Lung (tissue), 12 donors: ENCODE measurements around the gene ATAT1. TPM values are rescaled to one million over a fixed set of nuclear protein-coding genes. Genes with fewer than 3 reads are reported as not detected.

Experiments
- ATAC-seq: fragments of 200-7000 bp; cut with Tn5 transposase; one replicate; pipeline ENCODE4 v1.9.1; 2020; ENCODE audit warnings: moderate number of reproducible peaks; ENCODE audit not compliant: insufficient read depth, low FRiP score
- DNase-seq, 3 donors: peaks; one replicate each; pipeline ENCODE4 v3.0.0-alpha.2; 2013 to 2017
- H3K27ac ChIP-seq, 2 donors: one replicate each; pipeline ENCODE4 v1.5.1; 2013; ENCODE audit warnings: mild to moderate bottlenecking in 2 of 2, moderate library complexity in 2 of 2, control low read depth in 1 of 2, inconsistent platforms in 1 of 2, low read depth in 1 of 2, low read length in 1 of 2
- H3K27me3 ChIP-seq, 3 donors: one replicate each; pipeline ENCODE4 v1.5.1; 2013; ENCODE audit warnings: low read length in 2 of 3; ENCODE audit not compliant: control insufficient read depth in 3 of 3, insufficient read depth in 3 of 3
- H3K36me3 ChIP-seq, 4 donors: one replicate each; pipeline ENCODE4 v1.5.1; 2013; ENCODE audit warnings: low read length in 4 of 4, mild to moderate bottlenecking in 1 of 4, moderate library complexity in 1 of 4; ENCODE audit not compliant: control insufficient read depth in 4 of 4, insufficient read depth in 4 of 4
- H3K4me1 ChIP-seq, 5 donors: one replicate each; pipeline ENCODE4 v1.5.1; 2013; ENCODE audit warnings: low read length in 5 of 5, mild to moderate bottlenecking in 2 of 5, moderate library complexity in 1 of 5; ENCODE audit not compliant: control insufficient read depth in 5 of 5, insufficient read depth in 5 of 5
- H3K4me3 ChIP-seq: one replicate; pipeline ENCODE4 v1.5.1; 2013; ENCODE audit warnings: mild to moderate bottlenecking, control low read depth, moderate library complexity
- H3K9ac ChIP-seq, 2 donors: one replicate each; pipeline ENCODE4 v1.5.1; 2013; ENCODE audit warnings: low read length in 2 of 2, control low read depth in 1 of 2; ENCODE audit not compliant: insufficient read depth in 1 of 2
- H3K9me3 ChIP-seq, 4 donors: one replicate each; pipeline ENCODE4 v1.5.1; 2013; ENCODE audit warnings: low read length in 3 of 4, mild to moderate bottlenecking in 1 of 4, moderate library complexity in 1 of 4; ENCODE audit not compliant: control insufficient read depth in 4 of 4, insufficient read depth in 3 of 4
- WGBS, 2 donors: extraction: QIAGEN DNeasy Blood & Tissue Kit; methylation state at CpG; one replicate each; pipeline ENCODE4 v1.1.7; 2013; 5-methylcytosine and 5-hydroxymethylcytosine counted together
- polyA plus RNA-seq, 2 donors: library from polyadenylated mRNA; stranded (reverse); fragments of 200-250 nt; gene quantifications; one replicate each; pipeline ENCODE4 v1.2.1, GENCODE V29; 2013
- total RNA-seq, 2 donors: library from RNA; depleted of rRNA in 1 of 2; stranded (reverse); fragments of >200 nt in 1 of 2; gene quantifications; one replicate each; pipeline ENCODE4 v1.2.1, GENCODE V29; 2014 to 2021
- TF ChIP-seq, protein P1 (sequence below): IDR thresholded peaks from 2 replicates; pipeline ENCODE4 v1.5.1; 2012; ENCODE audit warnings: mild to moderate bottlenecking; ENCODE audit errors: control extremely low read depth, extremely low read depth
- donor health status: control.
- donor health status: control.
- donor health status: Bipolar disorder and iron deficiency.
- donor health status: healthy.
- donor health status: DM: yes; HTN: yes; CAD: no.

ATAT1 gene
- total and polyA plus RNA-seq, 4 donors = 5.5 to 13.3 (median 7.9) TPM

DNA sequence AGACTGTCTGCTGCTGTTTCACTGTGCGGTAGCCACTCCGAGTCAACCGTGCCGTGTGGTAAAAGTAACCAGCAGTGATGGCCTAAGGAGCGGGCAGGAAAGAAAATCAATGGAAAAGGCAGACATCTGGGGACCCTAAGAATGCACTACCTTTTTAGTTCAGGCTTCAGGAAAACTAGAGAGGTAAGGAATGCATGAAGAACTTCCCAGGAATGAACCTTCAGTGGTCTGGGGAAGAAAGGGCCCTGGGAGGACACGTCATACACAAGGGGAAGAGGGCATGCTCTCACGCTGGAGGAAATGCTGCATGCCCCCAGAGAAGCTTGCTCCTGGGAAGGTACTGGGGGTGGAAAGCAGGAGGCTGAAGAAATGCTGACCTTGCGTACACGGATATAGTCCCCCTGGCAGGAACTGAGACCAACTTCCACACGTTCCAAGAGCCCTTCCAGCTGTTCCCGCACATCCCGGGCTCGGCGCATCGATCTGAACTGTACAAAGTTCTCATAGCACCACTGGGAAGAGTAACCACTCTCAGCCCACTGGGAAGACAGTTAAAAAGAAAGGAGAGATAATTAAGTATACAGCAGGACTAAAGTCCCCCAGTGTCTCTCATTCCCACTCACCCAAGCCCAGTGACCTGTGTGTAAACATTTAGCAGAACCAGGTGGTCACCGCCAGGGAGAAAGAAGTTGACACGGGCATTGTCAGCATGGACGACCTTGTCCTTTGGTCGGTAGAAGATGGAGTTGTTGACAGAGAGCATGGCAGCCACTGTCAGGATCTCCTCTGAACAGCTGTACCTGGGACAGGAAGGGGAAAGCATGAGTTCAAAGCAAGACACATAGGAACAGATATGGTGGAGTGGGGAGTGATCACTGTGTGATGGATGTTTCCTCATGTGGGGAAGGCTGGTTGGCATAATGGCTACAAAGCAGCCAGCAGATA is 28.4 kb downstream of the ATAT1 start:
- no peak for ATAC-seq
- Histone ChIP-seq H3K27me3 (no peaks in the 10 kb centered on the region), H3K27ac (no peak overlapping the region), H3K9ac (no peak overlapping the region), H3K36me3 (peaks cover 35 to 70% (median 44%) of the 10 kb centered on the region in 4 donors), H3K4me3 (no peak overlapping the region), H3K4me1 (no peaks in the 10 kb centered on the region), H3K9me3 (no peaks in the 10 kb centered on the region)
- DNase-seq = no peak
- TF ChIP-seq, protein P1, sequence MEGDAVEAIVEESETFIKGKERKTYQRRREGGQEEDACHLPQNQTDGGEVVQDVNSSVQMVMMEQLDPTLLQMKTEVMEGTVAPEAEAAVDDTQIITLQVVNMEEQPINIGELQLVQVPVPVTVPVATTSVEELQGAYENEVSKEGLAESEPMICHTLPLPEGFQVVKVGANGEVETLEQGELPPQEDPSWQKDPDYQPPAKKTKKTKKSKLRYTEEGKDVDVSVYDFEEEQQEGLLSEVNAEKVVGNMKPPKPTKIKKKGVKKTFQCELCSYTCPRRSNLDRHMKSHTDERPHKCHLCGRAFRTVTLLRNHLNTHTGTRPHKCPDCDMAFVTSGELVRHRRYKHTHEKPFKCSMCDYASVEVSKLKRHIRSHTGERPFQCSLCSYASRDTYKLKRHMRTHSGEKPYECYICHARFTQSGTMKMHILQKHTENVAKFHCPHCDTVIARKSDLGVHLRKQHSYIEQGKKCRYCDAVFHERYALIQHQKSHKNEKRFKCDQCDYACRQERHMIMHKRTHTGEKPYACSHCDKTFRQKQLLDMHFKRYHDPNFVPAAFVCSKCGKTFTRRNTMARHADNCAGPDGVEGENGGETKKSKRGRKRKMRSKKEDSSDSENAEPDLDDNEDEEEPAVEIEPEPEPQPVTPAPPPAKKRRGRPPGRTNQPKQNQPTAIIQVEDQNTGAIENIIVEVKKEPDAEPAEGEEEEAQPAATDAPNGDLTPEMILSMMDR = no peak
- WGBS, 2 donors = 92 to 95% methylated on average over 19 of the region's 19 CpGs

DNA sequence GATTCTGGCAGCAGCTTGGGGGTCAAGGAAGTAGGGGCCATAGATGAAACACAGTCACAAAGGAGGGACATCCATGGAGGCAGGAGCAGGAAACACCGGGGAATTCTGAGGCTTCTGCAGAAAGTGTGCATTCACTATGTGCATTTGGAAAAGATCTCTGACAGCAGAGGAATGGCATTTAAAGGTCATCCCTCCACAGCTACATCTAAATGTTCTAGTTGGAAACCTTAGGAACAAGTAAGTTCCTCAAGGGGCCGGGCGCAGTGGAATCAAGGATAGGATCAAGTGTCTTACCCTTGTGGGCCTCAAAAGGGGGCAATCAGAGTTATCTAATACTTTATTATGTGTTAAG is 29.0 kb downstream of the ATAT1 start:
- no peak overlapping the region for H3K9ac ChIP-seq
- TF ChIP-seq, protein P1 = no peak
- WGBS, 2 donors = 94 to 97% methylated on average over 3 of the region's 3 CpGs
- H3K27me3 ChIP-seq = no peaks in the 10 kb centered on the region
- no peaks in the 10 kb centered on the region for H3K4me1 ChIP-seq
- no peaks in the 10 kb centered on the region for H3K9me3 ChIP-seq
- no peak for DNase-seq
- H3K4me3 ChIP-seq = no peak overlapping the region
- ATAC-seq = no peak
- no peak overlapping the region for H3K27ac ChIP-seq
- H3K36me3 ChIP-seq = peaks cover 37 to 74% (median 46%) of the 10 kb centered on the region in 4 donors

DNA sequence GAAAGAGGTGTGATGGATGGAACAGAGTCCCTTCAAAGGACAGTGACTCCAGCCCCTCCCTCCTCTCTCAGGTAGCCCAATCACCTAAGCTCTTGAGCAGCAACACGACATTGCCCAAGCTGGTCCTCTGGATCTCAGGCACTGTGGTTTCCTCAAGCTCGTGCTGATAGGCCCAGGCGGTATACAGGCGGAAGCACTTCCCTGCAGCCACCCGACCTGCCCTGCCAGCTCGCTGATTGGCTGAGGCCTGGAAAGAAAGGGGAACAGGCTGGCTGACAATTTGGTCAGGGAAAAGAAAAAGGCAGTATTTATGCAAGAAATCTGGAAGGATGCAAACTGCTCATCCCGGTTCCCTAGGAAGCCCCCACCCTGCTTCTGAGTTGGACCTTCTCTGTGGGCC is 29.8 kb downstream of the ATAT1 start:
- no peak overlapping the region for H3K27ac ChIP-seq
- no peaks in the 10 kb centered on the region for H3K27me3 ChIP-seq
- H3K9me3 ChIP-seq = no peaks in the 10 kb centered on the region
- H3K4me1 ChIP-seq = no peaks in the 10 kb centered on the region
- no peak overlapping the region for H3K9ac ChIP-seq
- no peak for DNase-seq
- WGBS, 2 donors = 34 to 68% methylated on average over 7 of the region's 7 CpGs
- no peak overlapping the region for H3K4me3 ChIP-seq
- H3K36me3 ChIP-seq = peaks cover 40 to 71% (median 47%) of the 10 kb centered on the region in 4 donors
- TF ChIP-seq, protein P1 = no peak
- ATAC-seq = no peak
